Stimulated activated CD8-positive, alpha-beta memory T cell treated with anti-CD3 and anti-CD28 coated beads, Interleukin-15, amount 100 ng/mL, for 48 hours (primary cell): ENCODE data around the gene NFYC.
"Not testable (repeated sequence)": the region's sequence is repeated elsewhere in the genome, so short reads cannot be mapped to it uniquely, and the experiment has no call there.

ENCODE experiments used
- DNase-seq, 2 donors: peaks; one replicate each; pipeline ENCODE4 v3.0.0-alpha.2; 2020; ENCODE audit warnings: low read depth in 2 of 2

The NFYC gene

DNA sequence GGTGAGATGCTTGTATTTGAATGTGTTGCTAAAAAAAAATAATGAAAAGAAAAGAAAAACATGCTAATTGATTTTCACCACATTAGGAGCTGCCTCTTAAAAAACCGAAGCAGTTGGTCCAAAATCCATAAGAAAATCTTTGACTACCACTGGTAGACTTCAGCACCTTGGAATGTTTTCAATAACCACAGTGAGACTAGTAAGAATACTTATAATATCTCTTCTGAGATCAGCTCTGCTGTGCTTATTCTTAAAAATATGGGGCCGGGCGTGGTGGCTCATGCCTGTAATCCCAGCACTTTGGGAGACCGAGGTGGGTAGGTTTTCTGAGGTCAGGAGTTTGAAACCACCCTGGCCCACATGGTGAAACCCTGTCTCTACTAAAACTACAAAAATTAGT lies 15.1 kb downstream of the NFYC start:
- DNase-seq: no peak

DNA sequence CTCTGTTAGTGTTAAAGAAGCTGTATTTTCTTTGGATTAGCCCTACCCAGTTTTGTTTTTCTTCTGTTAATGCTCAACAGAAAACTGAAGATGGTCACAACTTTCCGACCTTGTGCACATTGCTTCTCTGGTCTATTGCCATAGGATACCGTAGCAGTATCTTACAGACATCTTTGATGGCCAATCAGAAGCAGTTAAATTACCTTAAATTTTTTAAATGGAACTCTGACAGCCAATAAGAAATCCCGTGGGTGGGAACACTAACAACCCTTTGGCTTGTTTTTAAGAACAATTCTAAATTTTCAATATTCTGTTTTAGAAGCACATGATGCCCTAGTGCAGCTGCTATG lies 17.2 kb downstream of the NFYC start:
- no peak for DNase-seq

DNA sequence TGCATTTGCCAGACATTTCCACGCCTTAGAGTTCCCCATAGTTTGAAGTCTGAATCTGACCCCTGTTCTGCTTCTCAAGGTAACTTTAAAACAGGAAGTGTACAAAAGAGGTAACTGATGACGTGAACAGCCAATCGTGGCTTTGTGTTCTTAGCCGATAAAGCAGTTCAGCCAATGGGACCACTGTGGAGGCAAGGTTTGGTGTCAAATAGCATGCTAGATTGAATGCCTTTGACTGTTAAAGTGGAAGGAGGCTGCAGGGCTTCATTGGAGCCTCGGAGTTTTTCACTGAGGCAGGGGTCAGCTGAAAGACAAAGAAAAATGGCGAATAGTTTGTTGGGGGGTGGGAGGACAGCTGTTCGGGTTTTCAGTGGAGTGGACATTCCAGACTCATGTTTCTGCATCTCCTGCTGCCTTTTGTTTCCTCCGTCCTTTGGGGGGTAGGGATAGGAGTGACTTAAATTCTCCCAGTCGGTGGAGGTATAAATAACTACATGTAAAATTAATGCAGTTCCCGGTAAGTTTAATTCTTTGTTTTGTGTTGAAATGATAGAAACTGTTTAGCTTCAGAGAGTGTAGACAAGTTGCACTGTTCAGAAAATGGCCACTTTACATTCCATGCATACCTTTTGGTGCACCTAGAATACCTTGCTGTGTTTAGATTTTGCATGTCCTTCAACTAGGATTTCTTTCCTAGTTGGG lies 17.7 kb downstream of the NFYC start:
- DNase-seq: peak; percentile 46 to 52

DNA sequence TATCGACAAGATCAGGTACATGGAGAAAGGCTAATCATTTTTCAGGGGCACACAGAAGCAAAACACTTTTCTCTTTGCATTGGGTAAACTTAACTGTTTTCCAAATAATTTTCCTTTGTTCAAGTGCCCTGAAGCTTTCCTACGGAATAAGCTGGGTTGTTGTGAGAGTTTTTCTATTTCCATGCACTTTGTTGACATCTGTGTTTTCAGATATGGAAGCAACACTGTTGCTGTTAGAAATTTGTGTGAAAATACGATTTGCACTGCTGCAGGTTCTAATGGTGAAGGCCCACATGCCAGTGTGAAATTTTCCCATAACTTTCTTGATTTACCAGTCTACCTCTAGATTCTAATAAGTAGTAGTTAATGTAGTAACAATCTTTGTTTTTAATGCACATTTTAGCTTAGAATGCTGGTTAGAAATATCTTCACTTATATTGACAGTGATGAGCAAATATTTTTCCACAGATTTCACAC lies 18.3 kb downstream of the NFYC start:
- DNase-seq: no peak

DNA sequence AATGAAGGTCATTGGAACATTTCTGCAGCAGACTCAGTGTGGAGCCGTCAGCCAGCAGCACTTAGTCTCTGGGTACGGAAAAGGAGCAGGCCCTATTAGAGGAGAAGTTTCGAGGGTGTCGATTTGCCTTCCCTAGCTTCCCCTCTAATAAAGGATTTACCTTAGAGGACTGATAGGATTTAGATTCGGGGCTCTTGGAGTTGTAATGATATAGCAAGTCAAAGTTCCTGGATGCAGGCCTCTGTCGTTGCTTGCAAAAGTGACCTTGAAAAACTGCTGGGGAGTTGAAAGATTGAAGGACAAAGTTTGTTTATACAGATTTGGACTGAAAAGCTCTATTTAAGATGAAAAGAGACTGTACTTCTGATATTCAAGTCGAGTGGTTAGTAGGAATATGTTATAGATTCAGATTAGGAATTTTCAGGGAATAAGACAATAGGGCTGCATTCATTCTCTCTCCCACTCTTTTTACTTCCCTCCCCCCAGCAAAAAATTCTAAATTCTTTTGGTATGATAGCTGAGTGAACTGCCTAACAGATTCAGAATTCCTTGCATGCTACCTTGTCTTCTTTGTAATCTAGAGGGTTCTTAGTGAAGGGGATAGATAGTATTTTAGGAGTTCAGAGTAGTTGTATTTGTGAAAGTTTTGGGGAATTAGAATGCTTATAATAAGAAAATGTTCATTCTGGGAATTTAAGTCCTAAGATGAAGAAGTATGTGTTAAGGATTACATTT lies 19.2 kb downstream of the NFYC start:
- no peak for DNase-seq

DNA sequence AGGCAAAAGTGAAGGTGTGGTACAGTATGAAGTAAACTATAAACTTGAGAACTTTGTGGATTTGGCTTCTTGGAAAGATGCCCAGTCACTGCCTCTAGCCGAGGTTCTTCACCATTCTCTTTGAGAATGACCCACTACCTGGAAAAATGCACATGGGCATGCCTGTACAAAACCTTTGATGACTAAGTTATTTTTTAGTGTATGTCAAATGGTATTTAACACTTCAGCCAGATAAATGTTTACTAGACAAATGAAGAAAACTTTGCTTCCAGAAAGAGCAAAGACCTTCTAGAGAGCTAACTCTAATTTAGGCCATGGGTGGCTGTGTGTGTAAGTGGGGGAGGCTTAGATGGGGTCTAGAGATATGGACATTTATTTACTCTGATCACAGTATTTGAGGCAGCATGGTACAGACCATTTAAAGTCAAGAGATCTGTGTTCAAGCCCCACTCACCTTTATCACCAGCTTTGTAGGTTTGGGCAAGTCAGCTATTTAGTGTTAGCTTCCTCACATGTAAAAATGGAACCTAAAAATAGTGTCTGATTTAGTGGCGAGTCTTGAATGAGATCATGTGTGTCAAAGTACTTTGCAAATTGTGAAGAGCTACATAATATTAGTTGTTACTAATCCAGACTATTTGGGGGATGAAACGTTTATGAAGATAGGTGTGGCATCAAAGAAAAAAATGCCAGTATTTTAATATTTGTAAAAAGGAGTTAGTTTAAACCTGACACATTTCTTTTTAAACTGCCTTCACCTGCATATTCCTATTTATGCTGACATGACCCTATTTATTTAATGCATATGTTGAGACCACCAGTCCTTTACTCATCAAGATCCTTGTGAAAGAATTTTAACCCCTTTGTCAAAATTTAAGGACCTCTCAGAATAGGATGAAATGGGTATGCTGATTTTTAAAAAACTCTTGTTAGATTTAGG lies 20.2 kb downstream of the NFYC start:
- no peak for DNase-seq

DNA sequence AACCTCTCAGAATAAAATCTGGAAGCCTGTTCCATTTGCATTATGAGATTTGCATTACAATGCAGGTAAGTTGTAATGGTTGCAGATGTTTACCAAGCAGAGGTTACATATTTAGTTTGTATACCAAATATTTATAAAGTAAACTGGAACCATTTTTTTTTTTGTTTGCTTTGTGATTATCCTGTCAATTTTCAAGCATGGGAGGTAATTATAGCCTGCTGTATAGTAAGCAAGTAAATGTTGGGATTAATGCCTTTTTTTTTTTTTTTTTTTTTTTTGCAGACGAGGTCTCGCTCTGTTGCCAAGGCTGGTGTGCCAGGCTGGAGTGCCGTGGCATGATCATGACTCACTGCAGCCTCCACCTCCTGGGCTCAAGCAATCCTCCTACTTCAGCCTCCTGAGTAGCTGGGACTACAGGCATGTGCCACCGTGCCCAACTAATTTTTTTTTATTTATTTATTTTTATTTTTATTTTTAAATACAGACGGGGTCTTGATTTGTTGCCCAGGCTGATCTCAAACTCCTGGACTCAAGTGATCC lies 21.0 kb downstream of the NFYC start:
- no peak for DNase-seq

DNA sequence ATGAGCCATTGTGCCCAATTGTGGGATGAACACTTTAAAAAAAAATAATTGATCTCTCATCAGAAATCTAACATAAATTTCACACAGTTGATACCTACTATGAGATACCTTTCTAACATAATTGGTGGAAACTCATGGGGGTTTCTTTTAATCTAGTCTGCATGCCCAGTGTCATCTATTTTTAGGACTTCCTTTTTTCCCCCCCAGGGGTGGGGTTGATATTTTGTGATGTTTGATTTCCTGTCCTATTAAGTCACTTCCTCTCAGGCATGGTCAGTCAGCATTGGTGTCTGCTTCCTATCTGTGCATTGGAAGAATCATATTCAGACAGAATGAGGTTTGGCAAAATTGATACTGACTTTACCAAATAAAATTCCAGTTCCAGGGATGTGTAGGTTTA lies 21.5 kb downstream of the NFYC start:
- no peak for DNase-seq

DNA sequence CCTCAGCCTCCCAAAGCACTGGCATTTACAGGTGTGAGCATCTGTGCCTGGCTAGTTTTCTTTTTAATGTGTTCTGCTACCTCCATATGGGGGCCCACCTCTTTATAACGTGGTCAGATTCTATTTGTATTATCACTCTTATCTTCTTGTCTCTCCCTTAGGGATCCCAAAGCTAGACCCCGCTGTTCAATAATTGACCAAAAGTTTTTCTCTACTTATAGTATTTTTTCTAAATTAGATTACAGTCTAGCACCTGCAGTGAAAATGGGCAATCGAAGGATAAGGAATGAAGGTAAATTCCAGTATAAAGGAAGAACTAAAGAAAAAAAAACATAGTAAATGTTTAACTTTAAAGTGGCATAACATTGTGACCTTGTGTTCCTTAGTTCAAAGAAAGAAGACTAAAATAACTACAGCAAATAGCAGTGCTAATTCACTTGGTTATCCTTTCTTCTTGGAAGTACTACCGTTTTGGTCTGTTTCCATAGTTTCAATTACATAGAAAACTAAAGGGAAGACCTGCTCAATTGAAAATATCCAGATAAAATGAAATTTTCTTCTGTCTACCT lies 24.1 kb downstream of the NFYC start:
- no peak for DNase-seq

DNA sequence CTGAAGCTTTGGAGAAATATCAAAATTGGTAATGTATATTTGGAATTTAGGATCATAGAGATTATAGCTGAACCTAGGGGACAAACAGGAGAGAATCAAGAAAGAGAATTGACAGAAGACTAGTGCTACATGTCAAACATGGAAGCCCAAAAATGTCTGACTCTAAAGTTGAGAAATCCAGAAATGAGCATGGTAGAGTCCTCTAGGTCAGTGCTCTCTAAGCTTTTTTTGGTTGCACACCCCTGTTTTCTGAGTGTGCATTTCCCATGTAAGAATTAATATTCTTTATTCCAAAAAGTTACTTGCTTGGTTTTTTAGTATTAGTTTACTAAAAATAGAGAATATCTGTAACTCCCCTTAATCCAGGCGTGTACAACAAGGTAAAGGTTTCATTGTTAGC lies 25.6 kb downstream of the NFYC start:
- DNase-seq: no peak

DNA sequence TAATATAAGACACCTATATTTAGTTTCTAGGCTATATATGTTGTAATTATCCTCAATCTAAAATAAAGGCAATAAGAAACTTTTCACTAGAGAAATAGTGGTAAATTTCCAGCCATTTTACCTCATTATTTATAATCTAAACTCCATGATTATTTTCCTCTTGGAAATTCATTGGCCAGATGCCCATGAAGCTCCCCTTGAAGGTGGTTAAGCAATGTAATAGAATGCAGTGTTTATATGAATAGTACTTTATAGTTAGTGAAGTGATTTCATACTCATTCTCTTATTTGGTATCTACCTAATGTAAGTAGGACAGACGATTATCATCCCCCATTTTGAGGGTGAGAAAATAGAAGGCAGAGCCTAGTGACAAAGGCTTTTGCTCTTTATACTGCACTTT lies 26.5 kb downstream of the NFYC start:
- no peak for DNase-seq

DNA sequence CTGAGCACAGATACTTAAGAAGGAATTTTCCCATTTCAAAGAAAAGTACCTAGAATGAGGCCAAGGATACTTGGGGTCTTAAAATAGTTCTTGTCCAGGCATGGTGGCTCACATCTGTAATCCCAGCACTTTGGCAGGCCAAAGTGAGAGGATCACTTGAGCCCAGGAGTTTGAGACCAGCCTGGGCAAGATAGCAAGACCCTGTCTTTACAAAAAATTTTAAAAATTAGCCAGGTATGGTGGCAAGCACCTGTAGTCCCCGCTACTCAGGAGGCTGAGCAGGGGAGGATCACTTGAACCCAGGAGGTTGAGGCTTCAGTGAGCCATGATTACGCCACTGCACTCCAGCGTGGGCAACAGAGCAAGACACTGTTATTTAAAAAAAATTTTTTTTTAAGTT lies 29.0 kb downstream of the NFYC start:
- DNase-seq: no peak

DNA sequence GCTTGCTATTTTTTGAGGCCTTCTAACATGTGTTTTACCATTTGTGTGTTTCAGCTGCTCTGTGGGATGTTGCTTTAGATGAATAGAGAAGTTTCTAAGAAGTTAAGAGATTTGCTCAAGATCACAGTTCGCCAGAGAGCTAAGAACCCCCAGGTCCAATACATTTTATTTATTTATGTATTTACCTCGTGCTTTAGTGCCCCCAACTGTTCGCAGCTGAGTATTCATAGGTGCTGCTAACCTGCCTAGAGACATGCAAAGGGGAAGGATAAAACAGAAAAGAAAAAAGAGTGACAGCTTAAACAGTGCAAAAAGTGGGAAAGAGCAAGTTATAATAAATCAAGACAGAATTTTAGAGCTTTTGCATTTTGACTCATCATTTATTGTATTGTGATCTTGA lies 31.1 kb downstream of the NFYC start:
- no peak for DNase-seq

DNA sequence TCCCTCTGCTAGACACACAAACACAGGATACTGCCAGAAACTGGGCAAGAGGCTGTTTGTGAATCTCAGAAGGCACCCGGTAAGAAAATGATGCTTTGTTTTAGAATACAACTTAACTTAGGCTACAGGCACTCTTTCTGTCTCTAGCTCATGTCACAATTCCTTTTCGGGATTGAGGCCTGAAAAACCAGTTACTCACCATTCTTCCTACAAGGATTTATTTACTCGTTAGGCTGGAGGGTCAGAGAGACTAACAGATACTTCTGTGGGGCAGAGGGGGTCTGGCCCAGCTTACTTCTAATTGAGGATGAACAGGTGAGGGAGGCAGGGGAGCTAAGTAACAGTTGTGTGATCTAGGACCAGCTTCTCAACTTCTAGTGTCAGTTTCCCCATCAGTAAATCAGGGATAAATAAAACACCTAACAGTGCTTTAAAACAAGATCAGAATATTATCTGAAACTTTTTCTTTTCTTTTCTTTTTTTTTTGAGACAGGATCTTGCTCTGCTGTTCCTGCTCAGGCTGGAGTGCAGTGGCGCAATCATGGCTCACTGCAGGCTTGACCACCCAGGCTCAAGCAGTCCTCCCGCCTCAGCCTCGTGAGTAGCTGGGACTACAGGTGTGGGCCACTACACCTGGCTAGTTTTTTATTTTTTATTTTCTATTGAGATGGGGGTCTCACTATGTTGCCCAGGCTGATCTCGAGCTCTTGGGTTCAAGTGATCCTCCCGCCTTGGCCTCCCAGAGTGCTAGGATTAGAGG lies 31.9 kb downstream of the NFYC start:
- no peak for DNase-seq

DNA sequence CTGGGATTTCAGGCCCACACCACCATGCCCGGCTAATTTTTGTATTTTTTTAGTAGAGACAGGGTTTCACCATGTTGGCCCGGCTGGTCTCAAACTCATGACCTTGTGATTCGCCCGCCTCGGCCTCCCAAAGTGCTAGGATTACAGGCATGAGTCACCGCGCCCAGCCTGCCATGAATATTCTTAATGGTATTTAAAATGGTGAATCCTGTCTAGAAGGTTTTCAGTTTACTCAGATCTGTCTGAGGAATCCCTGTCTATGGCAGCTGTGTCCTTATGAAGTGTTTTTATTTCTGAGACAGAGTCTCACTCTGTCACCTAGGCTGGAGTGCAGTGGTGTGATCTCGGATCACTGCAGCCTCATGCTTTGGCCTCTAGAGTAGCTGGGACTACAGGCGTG lies 36.2 kb downstream of the NFYC start:
- not testable (repeated sequence) for DNase-seq

DNA sequence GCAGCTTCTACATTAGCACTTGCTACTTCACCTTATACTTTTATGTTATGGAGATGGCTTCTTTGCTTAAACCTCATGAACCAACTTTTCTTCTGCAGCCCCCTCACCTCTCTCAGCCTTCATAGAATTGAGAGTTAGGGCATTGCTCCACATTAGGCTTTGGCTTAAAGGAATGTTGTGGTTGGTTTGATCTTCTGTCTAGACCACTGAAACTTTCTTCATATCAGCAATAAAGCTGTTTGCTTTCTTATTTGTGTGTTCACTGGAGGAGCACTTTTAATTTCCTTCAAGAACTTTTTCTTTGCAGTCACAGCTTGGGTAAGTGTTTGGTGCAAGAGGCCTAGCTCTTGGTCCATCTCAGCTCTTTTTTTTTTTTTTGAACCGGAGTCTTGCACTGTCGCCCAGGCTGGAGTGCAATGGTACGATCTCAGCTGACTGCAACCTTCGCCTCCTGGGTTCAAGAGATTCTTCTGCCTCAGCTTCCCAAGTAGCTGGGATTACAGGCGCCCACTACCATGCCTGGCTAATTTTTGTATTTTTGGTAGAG lies 37.9 kb downstream of the NFYC start:
- not testable (repeated sequence) for DNase-seq

DNA sequence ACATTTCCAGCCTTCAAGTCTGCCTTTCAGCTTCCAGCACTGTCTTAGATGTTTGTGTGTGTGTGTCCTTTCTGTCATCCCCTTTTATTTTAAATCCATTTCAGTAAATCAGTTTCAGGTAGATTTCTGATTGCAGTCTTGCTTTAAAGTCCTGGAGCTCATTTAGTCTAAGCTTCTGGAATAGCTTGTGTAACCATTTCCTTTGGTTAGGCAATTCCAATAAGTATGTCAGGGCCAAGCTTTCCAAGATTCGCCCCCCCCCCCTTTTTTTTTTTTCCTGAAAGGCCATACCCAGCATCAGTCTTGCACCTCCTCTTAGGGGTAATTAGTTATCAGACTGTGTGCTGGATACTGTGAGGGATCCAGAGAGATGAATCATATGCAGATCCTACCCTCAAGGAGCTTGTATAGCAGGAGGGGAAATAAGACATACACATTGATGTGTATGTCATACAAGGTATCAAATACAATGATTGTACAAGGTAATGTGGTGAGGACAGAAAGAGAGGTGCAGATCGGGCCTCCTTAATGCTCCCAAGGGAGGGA lies 41.3 kb downstream of the NFYC start:
- no peak for DNase-seq

DNA sequence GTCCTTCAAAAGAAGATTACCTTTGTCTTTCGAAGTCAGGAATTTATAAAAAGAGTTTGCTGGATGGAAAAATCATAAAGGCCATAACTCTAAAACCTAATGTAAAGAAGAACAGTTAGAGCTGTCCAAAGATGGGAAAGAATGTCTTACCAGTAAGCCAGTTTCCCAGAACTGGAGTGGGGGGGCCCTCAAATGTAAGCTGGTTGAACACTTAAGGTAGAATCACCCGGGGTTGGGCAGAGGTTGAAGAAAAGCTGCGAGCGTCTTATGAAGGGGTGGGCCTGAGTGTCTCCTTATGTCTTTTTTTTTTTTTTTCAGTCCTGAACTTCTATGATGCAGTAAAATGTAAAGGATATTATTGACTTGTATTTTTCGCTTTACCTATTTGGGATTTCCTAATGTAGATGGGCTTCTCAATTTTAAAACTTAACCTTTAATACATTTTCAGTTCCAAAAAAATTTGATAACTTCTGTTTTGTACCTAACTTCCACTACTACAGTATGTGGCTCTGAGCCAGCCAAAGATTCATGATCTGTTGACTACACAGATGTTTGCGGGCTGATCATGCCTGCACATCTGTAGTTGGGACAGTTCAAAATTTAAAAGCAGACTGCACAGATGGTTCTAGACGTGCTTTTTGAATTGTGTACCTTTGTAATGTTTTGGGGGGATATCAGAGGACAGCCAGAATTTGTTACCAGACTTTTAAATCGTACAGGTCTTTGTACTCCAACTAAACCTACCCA lies 43.6 kb downstream of the NFYC start:
- no peak for DNase-seq

DNA sequence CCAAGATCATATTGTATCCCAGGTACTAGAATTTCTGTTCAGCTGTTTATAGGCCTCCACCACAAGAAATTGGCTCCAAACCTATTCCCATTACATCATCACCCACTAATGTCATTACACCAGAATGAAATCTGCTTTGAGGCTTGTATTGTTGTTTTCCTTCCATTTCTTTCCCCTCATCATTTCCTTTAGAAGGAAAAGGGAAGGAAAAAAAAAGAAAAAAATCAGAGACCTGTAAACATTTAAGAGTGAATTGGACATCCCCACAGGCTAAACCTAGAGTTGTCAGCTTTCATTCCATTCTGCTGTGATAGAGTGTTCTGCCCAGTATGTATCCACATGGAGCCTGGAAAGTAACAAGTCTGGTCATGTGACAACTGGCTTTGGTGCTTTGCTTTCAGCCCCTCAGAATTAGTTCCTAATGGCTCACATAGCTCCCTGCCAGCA lies 44.6 kb downstream of the NFYC start:
- DNase-seq: no peak

DNA sequence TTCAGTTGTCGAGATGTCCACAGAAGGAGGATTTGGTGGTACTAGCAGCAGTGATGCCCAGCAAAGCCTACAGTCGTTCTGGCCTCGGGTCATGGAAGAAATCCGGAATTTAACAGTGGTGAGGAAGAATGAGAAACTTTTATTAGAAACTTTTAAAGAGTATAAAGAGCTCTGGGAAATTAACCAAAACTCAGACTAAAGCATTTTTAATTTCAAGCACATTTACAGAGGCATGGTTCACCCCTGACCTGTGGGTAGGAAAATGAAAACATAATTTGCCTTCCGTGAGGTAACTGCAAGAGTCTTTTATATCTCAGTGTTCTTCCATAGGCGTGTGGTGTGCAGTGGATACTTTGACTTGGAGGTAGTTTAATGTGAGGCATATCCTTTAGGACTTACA lies 47.3 kb downstream of the NFYC start:
- DNase-seq: no peak
